Measurements from ENCODE around the gene C1QTNF6. TPM values are rescaled to one million over a fixed set of nuclear protein-coding genes. Genes with fewer than 3 reads are reported as not detected.

C1QTNF6 gene
- total RNA-seq, 4 donors from 2014 or later, result 0.83 to 2.9 (median 1.3) TPM

- no peaks in the 10 kb centered on the region for H3K4me1 ChIP-seq
- no peaks in the 10 kb centered on the region for H3K36me3 ChIP-seq
- H3K4me3 ChIP-seq, result no peak overlapping the region
- no peak for TF ChIP-seq CTCF (IDR thresholded peaks at IDR 0.05)
- TF ChIP-seq POLR2A (IDR thresholded peaks at IDR 0.05; ENCODE audit: low read depth), result no peak
- no peak for TF ChIP-seq POLR2AphosphoS5 (IDR thresholded peaks at IDR 0.05)
- no peak for TF ChIP-seq EP300 (IDR thresholded peaks at IDR 0.05)
- intact Hi-C loops (cut with DNase I), result no loop called here
- DNase-seq (ENCODE audit: extremely low spot score), result no peak
- no peak overlapping the region for H3K27ac ChIP-seq (replicated peaks in 1 of 4)
- H3K9me3 ChIP-seq, result no peaks in the 10 kb centered on the region
- H3K27me3 ChIP-seq, result peaks cover 0 to 28% (median 0%) of the 10 kb centered on the region in 4 donors
- WGBS, result 76% methylated on average over 8 of the region's 8 CpGs
Observed at GRCh38 chr22:37137131-37137530, 50.9 kb downstream of the C1QTNF6 start.

- no peaks in the 10 kb centered on the region for H3K9me3 ChIP-seq
- H3K36me3 ChIP-seq, result no peaks in the 10 kb centered on the region
- H3K27ac ChIP-seq (replicated peaks in 1 of 4), result no peak overlapping the region
- 73% methylated on average over 11 of the region's 12 CpGs for WGBS
- H3K4me1 ChIP-seq, result no peaks in the 10 kb centered on the region
- H3K27me3 ChIP-seq, result peaks cover 0 to 17% (median 0%) of the 10 kb centered on the region in 4 donors
- TF ChIP-seq EP300 (IDR thresholded peaks at IDR 0.05), result no peak
- no peak for TF ChIP-seq POLR2AphosphoS5 (IDR thresholded peaks at IDR 0.05)
- TF ChIP-seq CTCF (IDR thresholded peaks at IDR 0.05), result no peak
- TF ChIP-seq POLR2A (IDR thresholded peaks at IDR 0.05; ENCODE audit: low read depth), result no peak
- DNase-seq (ENCODE audit: extremely low spot score), result no peak
- intact Hi-C loops (cut with DNase I), result no loop called here
- H3K4me3 ChIP-seq, result no peak overlapping the region
Observed at GRCh38 chr22:37135023-37135422, 53.0 kb downstream of the C1QTNF6 start.

GRCh38 chr22:37133304-37134018 lies 54.6 kb downstream of the C1QTNF6 start:
- no peaks in the 10 kb centered on the region for H3K36me3 ChIP-seq
- DNase-seq (ENCODE audit: extremely low spot score), result no peak
- TF ChIP-seq EP300 (IDR thresholded peaks at IDR 0.05), result no peak
- no peak for TF ChIP-seq CTCF (IDR thresholded peaks at IDR 0.05)
- TF ChIP-seq POLR2A (IDR thresholded peaks at IDR 0.05; ENCODE audit: low read depth), result no peak
- no peak for TF ChIP-seq POLR2AphosphoS5 (IDR thresholded peaks at IDR 0.05)
- 84% methylated on average over 14 of the region's 16 CpGs for WGBS
- peaks cover 0 to 32% (median 0%) of the 10 kb centered on the region in 4 donors for H3K27me3 ChIP-seq
- H3K4me1 ChIP-seq, result no peaks in the 10 kb centered on the region
- no peak overlapping the region for H3K27ac ChIP-seq (replicated peaks in 1 of 4)
- intact Hi-C loops (cut with DNase I), result no loop called here
- no peak overlapping the region for H3K4me3 ChIP-seq
- no peaks in the 10 kb centered on the region for H3K9me3 ChIP-seq

GRCh38 chr22:37132773-37133172 lies 55.3 kb downstream of the C1QTNF6 start:
- WGBS, result 95% methylated on average over 7 of the region's 7 CpGs
- no peaks in the 10 kb centered on the region for H3K36me3 ChIP-seq
- no peaks in the 10 kb centered on the region for H3K4me1 ChIP-seq
- no peak for DNase-seq (ENCODE audit: extremely low spot score)
- H3K9me3 ChIP-seq, result no peaks in the 10 kb centered on the region
- intact Hi-C loops (cut with DNase I), result no loop called here
- H3K4me3 ChIP-seq, result no peak overlapping the region
- TF ChIP-seq EP300 (IDR thresholded peaks at IDR 0.05), result no peak
- no peak for TF ChIP-seq POLR2AphosphoS5 (IDR thresholded peaks at IDR 0.05)
- TF ChIP-seq POLR2A (IDR thresholded peaks at IDR 0.05; ENCODE audit: low read depth), result no peak
- no peak for TF ChIP-seq CTCF (IDR thresholded peaks at IDR 0.05)
- no peak overlapping the region for H3K27ac ChIP-seq (replicated peaks in 1 of 4)
- H3K27me3 ChIP-seq, result peaks cover 0 to 39% (median 0%) of the 10 kb centered on the region in 4 donors

Small RNA genes within 50 kb of the gene (small RNA-seq; reads per million reads assigned to genes)
- gene Z82188.1, result 0 reads per million in 3 donors

Other genes starting within 250 kb of the C1QTNF6 start
- gene TST, start 168.8 kb downstream of the C1QTNF6 start, total RNA-seq, result 10 to 100 TPM; 27.0 to 44.8 (median 38.6) TPM
- 100 to 1,000 TPM; 124 to 205 (median 169) TPM for gene MPST, start 168.5 kb downstream of the C1QTNF6 start, total RNA-seq
- 10 to 100 TPM; 17.9 to 35.8 (median 28.7) TPM for gene KCTD17, start 136.5 kb downstream of the C1QTNF6 start, total RNA-seq
- gene TMPRSS6, start 78.5 kb downstream of the C1QTNF6 start, total RNA-seq, result not detected
- gene IL2RB, start 38.3 kb downstream of the C1QTNF6 start, total RNA-seq, result 1 to 10 TPM in 2 of 4 donors, under 1 TPM in 2; 0.19 to 2.9 (median 1.5) TPM
- gene SSTR3, start 24.2 kb upstream of the C1QTNF6 start, total RNA-seq, result not detected
- 10 to 100 TPM in 1 of 4 donors, 1 to 10 TPM in 3; 4.1 to 21.9 (median 7.2) TPM for gene RAC2, start 56.0 kb upstream of the C1QTNF6 start, total RNA-seq
- 10 to 100 TPM in 2 of 4 donors, 1 to 10 TPM in 2; 5.1 to 27.3 (median 9.4) TPM for gene CYTH4, start 94.3 kb upstream of the C1QTNF6 start, total RNA-seq
- under 1 TPM in 2 of 4 donors, not detected in 2; 0.17 TPM for gene ELFN2, start 239.2 kb upstream of the C1QTNF6 start, total RNA-seq